Esophagus muscularis mucosa (tissue), 4 donors: ENCODE results near the gene SPATA33. TPM values are rescaled to one million over a fixed set of nuclear protein-coding genes. Genes with fewer than 3 reads are reported as not detected.

ENCODE experiments used
- DNase-seq: peaks from one replicate; pipeline ENCODE4 v3.0.0-alpha.2; 2017; ENCODE audit errors: extremely low spot score
- H3K27ac ChIP-seq, 4 donors: fragments of 200-600 bp; sonication (generic); replicated peaks in 1 of 4; 1 replicate in 3 of 4; 2 replicates in 1 of 4; pipeline ENCODE4 v1.5.1; 2016 to 2019; ENCODE audit warnings: mild to moderate bottlenecking in 1 of 4
- H3K27me3 ChIP-seq, 4 donors: fragments of 200-600 bp; sonication (generic); one replicate each; pipeline versions ENCODE4 v1.5.1 to v1.6.0; 2016 to 2019
- H3K36me3 ChIP-seq, 4 donors: fragments of 200-600 bp; sonication (generic); one replicate each; pipeline ENCODE4 v1.5.1; 2016 to 2019
- H3K4me1 ChIP-seq, 4 donors: fragments of 200-600 bp; sonication (generic); one replicate each; pipeline ENCODE4 v1.5.1; 2016 to 2019
- H3K4me3 ChIP-seq, 4 donors: fragments of 200-600 bp; sonication (generic); 1 replicate in 2 of 4; 2 replicates in 2 of 4; pipeline ENCODE4 v1.5.1; 2016 to 2019; ENCODE audit warnings: mild to moderate bottlenecking in 4 of 4, moderate library complexity in 1 of 4
- H3K9me3 ChIP-seq, 4 donors: fragments of 200-600 bp; sonication (generic); 1 replicate in 3 of 4; 2 replicates in 1 of 4; pipeline ENCODE4 v1.5.1; 2016 to 2019
- CTCF ChIP-seq, 3 experiments: fragments of 200-600 bp in 2 of 3; fragments of 450-650 bp in 1 of 3; sonication (generic) in 2 of 3; IDR thresholded peaks; one replicate each; pipeline ENCODE4 v1.5.1; 2017 to 2019; ENCODE audit warnings: antibody characterized with exemption in 3 of 3, mild to moderate bottlenecking in 2 of 3, moderate library complexity in 1 of 3
- EP300 ChIP-seq: sonication (generic); formaldehyde crosslinking; IDR thresholded peaks from one replicate; pipeline ENCODE4 v1.6.1; 2017; ENCODE audit warnings: antibody characterized with exemption
- POLR2A ChIP-seq: fragments of 450-650 bp; IDR thresholded peaks from one replicate; pipeline ENCODE4 v1.6.1; 2017; ENCODE audit warnings: antibody characterized with exemption, moderate library complexity, mild to moderate bottlenecking, low read depth
- POLR2AphosphoS5 ChIP-seq, 2 donors: sonication (generic); formaldehyde crosslinking; IDR thresholded peaks; one replicate each; pipeline ENCODE4 v1.6.1; 2017; ENCODE audit warnings: antibody characterized with exemption in 2 of 2
- WGBS: methylation state at CpG from one replicate; pipeline ENCODE4 v1.1.5; 2018; 5-methylcytosine and 5-hydroxymethylcytosine counted together
- intact Hi-C: fragments of 100-400 bp; cut with DNase I; formaldehyde crosslinking; loops from one replicate; pipeline ENCODE4 v1.15.1; 2023
- total RNA-seq, 4 donors: library from RNA; depleted of rRNA; stranded (reverse); fragments of >200 nt; gene quantifications; one replicate each; pipeline versions ENCODE4 v1.1.0 to v1.2.1, GENCODE V29; 2016

The SPATA33 gene
- total RNA-seq, 4 donors from 2014 or later: 2.2 to 4.9 (median 3.6) TPM

GRCh38 chr16:89701425-89702406 is 44.1 kb downstream of the SPATA33 start, which contains the start of gene SPATA2L:
SPATA2L (minus strand) TSS chr16:89701705; CDS start chr16:89701232, 473 bp downstream.
- peak; percentile 96 for DNase-seq
- Histone ChIP-seq H3K36me3 (peaks cover 0 to 16% (median 15%) of the 10 kb centered on the region in 4 donors), H3K27me3 (no peaks in the 10 kb centered on the region), H3K27ac (peak within 1 kb of the TSS; percentile 74 to 86 (median 80)), H3K4me1 (peaks cover 15 to 41% (median 40%) of the 10 kb centered on the region in 4 donors), H3K4me3 (peak within 1 kb of the TSS; percentile 73 to 94 (median 82)), H3K9me3 (no peaks in the 10 kb centered on the region)
- intact Hi-C loops: loop anchor here (5.0 to 10.0 kb wide), 2 partner anchors 91 to 163 kb away; no protein-coding TSS in a partner anchor
- TF ChIP-seq EP300: no peak
- peak; percentile 80 to 94 for TF ChIP-seq POLR2AphosphoS5 (IDR thresholded peaks at IDR 0.05)
- peak; percentile 78 for TF ChIP-seq POLR2A
- TF ChIP-seq CTCF (IDR thresholded peaks at IDR 0.05): peak in 1 of 3 experiments; percentile 29
- 0% methylated on average over 39 of the region's 97 CpGs for WGBS

GRCh38 chr16:89704281-89704680 is 46.6 kb downstream of the SPATA33 start:
- H3K36me3 ChIP-seq: peaks cover 0 to 5% (median 0%) of the 10 kb centered on the region in 4 donors
- no peaks in the 10 kb centered on the region for H3K27me3 ChIP-seq
- no peak overlapping the region for H3K27ac ChIP-seq
- WGBS: 76% methylated on average over 10 of the region's 13 CpGs
- no peaks in the 10 kb centered on the region for H3K9me3 ChIP-seq
- no peak overlapping the region for H3K4me3 ChIP-seq
- intact Hi-C loops: loop anchor here (5.0 to 10.0 kb wide), 2 partner anchors 88 to 161 kb away; no protein-coding TSS in a partner anchor
- H3K4me1 ChIP-seq: peaks cover 15 to 41% (median 39%) of the 10 kb centered on the region in 4 donors
- no peak for TF ChIP-seq POLR2A
- TF ChIP-seq POLR2AphosphoS5 (IDR thresholded peaks at IDR 0.05): no peak
- TF ChIP-seq CTCF (IDR thresholded peaks at IDR 0.05): no peak
- no peak for TF ChIP-seq EP300
- no peak for DNase-seq

DNA sequence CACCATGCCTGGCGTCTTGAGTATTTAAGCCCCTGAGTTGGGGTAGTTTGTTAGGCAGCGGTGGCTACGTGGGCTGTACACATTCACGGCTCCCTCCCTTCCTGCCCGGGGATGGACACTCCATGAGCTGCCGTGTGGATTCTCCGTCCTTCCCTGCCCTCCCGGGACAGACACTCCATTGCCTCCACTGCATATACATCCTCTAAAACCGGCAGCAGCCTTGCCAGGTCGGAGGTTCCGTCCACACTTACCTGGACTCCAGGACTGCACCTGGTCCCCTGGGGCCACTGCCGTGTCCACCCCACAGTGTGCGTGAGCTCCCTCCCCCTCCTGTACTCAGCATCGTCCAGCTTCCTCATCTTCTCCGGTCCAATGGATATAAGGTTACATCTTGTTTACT is 47.4 kb downstream of the SPATA33 start:
- Histone ChIP-seq H3K9me3 (no peaks in the 10 kb centered on the region), H3K36me3 (peaks cover 0 to 5% (median 0%) of the 10 kb centered on the region in 4 donors), H3K4me1 (peaks cover 10 to 34% (median 32%) of the 10 kb centered on the region in 4 donors), H3K4me3 (no peak overlapping the region), H3K27me3 (no peaks in the 10 kb centered on the region), H3K27ac (no peak overlapping the region)
- DNase-seq: no peak
- intact Hi-C loops: loop anchor here (10.0 kb wide), 1 partner anchor 160 kb away; no protein-coding TSS in a partner anchor
- 57% methylated on average over 15 of the region's 15 CpGs for WGBS
- TF ChIP-seq POLR2A (no peak), CTCF (IDR thresholded peaks at IDR 0.05) (no peak), EP300 (no peak), POLR2AphosphoS5 (IDR thresholded peaks at IDR 0.05) (no peak)

- TF ChIP-seq POLR2A: no peak
- TF ChIP-seq POLR2AphosphoS5 (IDR thresholded peaks at IDR 0.05): no peak
- TF ChIP-seq CTCF (IDR thresholded peaks at IDR 0.05): no peak
- no peak for TF ChIP-seq EP300
- peaks cover 0 to 7% (median 2%) of the 10 kb centered on the region in 4 donors for H3K36me3 ChIP-seq
- no peak overlapping the region for H3K27ac ChIP-seq
- peaks cover 0 to 26% (median 21%) of the 10 kb centered on the region in 4 donors for H3K4me1 ChIP-seq
- no peak for DNase-seq
- peaks cover 0 to 2% (median 0%) of the 10 kb centered on the region in 4 donors for H3K27me3 ChIP-seq
- no peaks in the 10 kb centered on the region for H3K9me3 ChIP-seq
- 85% methylated on average over 10 of the region's 14 CpGs for WGBS
- H3K4me3 ChIP-seq: no peak overlapping the region
- intact Hi-C loops: loop anchor here (10.0 kb wide), 1 partner anchor 158 kb away; no protein-coding TSS in a partner anchor
Measured at GRCh38 chr16:89706518-89707260, 49.1 kb downstream of the SPATA33 start.
